ENCODE results near the gene GSAP. TPM values are rescaled to one million over a fixed set of nuclear protein-coding genes. Genes with fewer than 3 reads are reported as not detected.
A peak's percentile ranks its signal among the peaks of the same experiment; 100 is the strongest.

GSAP gene
- total and polyA plus RNA-seq, 9 of the 15 experiments (the other 6 are each of a cell fraction or from before 2014, with no cell fraction given): 0.13 TPM; not detected in 8

DNA sequence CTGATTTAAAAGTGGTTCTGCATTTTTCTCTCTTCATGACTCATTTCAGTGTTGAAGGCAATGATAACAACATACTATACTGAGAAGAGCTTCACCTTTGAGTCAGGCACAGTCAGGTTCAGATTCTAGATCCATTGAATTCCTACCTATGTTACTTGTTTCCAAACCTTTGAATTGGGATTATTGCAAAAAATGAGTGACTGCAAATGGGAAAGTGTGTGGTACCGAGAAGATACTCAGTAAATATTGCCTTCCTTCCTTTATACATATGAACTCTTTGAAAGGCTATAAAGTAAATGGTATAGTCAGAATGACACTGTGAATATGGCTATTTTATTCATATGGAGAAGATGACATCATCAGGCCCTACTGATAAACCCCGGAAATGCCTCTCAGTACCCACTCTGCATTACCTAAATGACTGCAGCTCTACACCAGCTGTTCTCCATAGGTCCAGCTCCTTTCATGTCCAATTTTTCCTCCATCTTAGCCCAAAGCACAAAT is 149.8 kb downstream of the GSAP start:
- H3K4me3 ChIP-seq: no peak overlapping the region
- no peaks in the 10 kb centered on the region for H3K36me3 ChIP-seq (ENCODE audit: control insufficient read depth, insufficient read depth, low read length)
- H3K9me3 ChIP-seq (replicated peaks; ENCODE audit: control insufficient read depth, insufficient read depth, low read depth, low read length): no peaks in the 10 kb centered on the region
- no peak for FAIRE-seq
- WGBS (ENCODE audit: insufficient coverage, low coverage, missing lambda C conversion rate): 0% methylated on average over 2 of the region's 2 CpGs
- no peak overlapping the region for H3K27ac ChIP-seq (ENCODE audit: extremely low read depth, low read depth, low read length)
- H3K4me1 ChIP-seq (replicated peaks in 1 of 2; ENCODE audit: control insufficient read depth in 2 of 2, insufficient read depth in 2 of 2, low read length in 2 of 2): no peaks in the 10 kb centered on the region
- no peak overlapping the region for H3K4me2 ChIP-seq (ENCODE audit: insufficient read depth, low read length)
- DNase-seq (ENCODE audit: extremely low read depth in 1 of 4, low spot score in 3 of 4): no peak
- TF ChIP-seq ATF7 (IDR thresholded peaks at IDR 0.05): peak; percentile 32; the same call in 1 of the 2 replicates
- TF ChIP-seq ATF1 (CRISPR knock-in tag; IDR thresholded peaks at IDR 0.05): no peak
- TF ChIP-seq ATF1 (tag; IDR thresholded peaks at IDR 0.05): peak; percentile 21; the same call in 1 of the 2 replicates
- no peak for TF ChIP-seq RBFOX2 (IDR thresholded peaks at IDR 0.05; ENCODE audit: low read depth, low read length)
- 0 out of 2 replicates have a peak, but pooled peaks have one; percentile 6 for TF ChIP-seq JUND (IDR thresholded peaks at IDR 0.05; ENCODE audit: borderline replicate concordance, low read depth, low read length)
- TF ChIP-seq JUND (tag; IDR thresholded peaks at IDR 0.05; ENCODE audit: borderline replicate concordance, low read depth, low read length): peak; percentile 68; the same call in 2 of the 3 replicates
- no peak for TF ChIP-seq RBM25 (IDR thresholded peaks at IDR 0.05; ENCODE audit: low read depth, low read length, severe bottlenecking)
- TF ChIP-seq, protein P1, sequence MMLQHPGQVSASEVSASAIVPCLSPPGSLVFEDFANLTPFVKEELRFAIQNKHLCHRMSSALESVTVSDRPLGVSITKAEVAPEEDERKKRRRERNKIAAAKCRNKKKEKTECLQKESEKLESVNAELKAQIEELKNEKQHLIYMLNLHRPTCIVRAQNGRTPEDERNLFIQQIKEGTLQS (IDR thresholded peaks at IDR 0.05): peak; percentile 80
- TF ChIP-seq, protein P1 (CRISPR knock-in tag; conservative IDR thresholded peaks at IDR 0.05): no peak
- TF ChIP-seq ZNF445 (CRISPR knock-in tag; IDR thresholded peaks at IDR 0.05; ENCODE audit: low read depth): no peak
- TF ChIP-seq POLR2AphosphoS5 (IDR thresholded peaks at IDR 0.05; ENCODE audit: control insufficient read depth, insufficient read depth, low read depth, low read length): no peak
- TF ChIP-seq RBM34 (IDR thresholded peaks at IDR 0.05; ENCODE audit: borderline replicate concordance, insufficient read depth, low read length): no peak
- TF ChIP-seq, protein P2, sequence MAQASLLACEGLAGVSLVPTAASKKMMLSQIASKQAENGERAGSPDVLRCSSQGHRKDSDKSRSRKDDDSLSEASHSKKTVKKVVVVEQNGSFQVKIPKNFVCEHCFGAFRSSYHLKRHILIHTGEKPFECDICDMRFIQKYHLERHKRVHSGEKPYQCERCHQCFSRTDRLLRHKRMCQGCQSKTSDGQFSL (CRISPR knock-in tag; IDR thresholded peaks at IDR 0.05): no peak
- TF ChIP-seq, protein P2 (tag; IDR thresholded peaks at IDR 0.05): no peak
- TF ChIP-seq, protein P3, sequence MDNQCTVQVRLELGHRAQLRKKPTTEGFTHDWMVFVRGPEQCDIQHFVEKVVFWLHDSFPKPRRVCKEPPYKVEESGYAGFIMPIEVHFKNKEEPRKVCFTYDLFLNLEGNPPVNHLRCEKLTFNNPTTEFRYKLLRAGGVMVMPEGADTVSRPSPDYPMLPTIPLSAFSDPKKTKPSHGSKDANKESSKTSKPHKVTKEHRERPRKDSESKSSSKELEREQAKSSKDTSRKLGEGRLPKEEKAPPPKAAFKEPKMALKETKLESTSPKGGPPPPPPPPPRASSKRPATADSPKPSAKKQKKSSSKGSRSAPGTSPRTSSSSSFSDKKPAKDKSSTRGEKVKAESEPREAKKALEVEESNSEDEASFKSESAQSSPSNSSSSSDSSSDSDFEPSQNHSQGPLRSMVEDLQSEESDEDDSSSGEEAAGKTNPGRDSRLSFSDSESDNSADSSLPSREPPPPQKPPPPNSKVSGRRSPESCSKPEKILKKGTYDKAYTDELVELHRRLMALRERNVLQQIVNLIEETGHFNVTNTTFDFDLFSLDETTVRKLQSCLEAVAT (IDR thresholded peaks at IDR 0.05): no peak
- no peaks in the 10 kb centered on the region for H3K9me1 ChIP-seq (ENCODE audit: control insufficient read depth, insufficient read depth, low read length)
- no peak for ATAC-seq
- intact Hi-C loops (cut with micrococcal nuclease) (no loop called here), in situ Hi-C loops (cut with MboI) (no loop called here)
- BruUV-seq (replicated peaks): no TSS peak
- no peaks in the 10 kb centered on the region for H4K20me1 ChIP-seq (replicated peaks; ENCODE audit: control insufficient read depth, insufficient read depth, low read length)
- H3K9ac ChIP-seq (ENCODE audit: insufficient read depth in 1 of 2, low read depth in 2 of 2, low read length in 2 of 2): no peak overlapping the region
- H3K27me3 ChIP-seq (ENCODE audit: control insufficient read depth in 2 of 2, insufficient read depth in 2 of 2, low read length in 2 of 2): peaks cover 8 to 17% of the 10 kb centered on the region in 2 experiments; a peak in 3 of 5 replicates
- ChIA-PET POLR2A (no interaction called here), CTCF (ENCODE audit: low intra/inter-chr PET ratio) (no interaction called here)
- H3K79me2 ChIP-seq (ENCODE audit: control insufficient read depth, insufficient read depth, low read length): no peaks in the 10 kb centered on the region
- no peak overlapping the region for H2AFZ ChIP-seq (ENCODE audit: low read depth, low read length)
